Astrocyte (in vitro differentiated cells and primary cell): Measurements from ENCODE around the gene WFS1.

Source experiments
- CTCF ChIP-seq: IDR thresholded peaks from 2 replicates; pipeline ENCODE4 v1.5.1; 2011; ENCODE audit warnings: low read depth, mild to moderate bottlenecking, inconsistent platforms, low read length, moderate library complexity; ENCODE audit not compliant: insufficient read depth
- EZH2 ChIP-seq: IDR thresholded peaks from 2 replicates; pipeline ENCODE4 v1.6.1; 2012; ENCODE audit warnings: mild to moderate bottlenecking, low read length, inconsistent platforms; ENCODE audit not compliant: insufficient read depth

- TF ChIP-seq CTCF = no peak
- no peak for TF ChIP-seq EZH2
Observed at GRCh38 chr4:6265546-6265945, 4.1 kb upstream of the WFS1 start.
